Neuronal stem cell (in vitro differentiated cells): Measurements from ENCODE around the gene UTRN.

ENCODE experiments used
- DNase-seq: peaks from one replicate; pipeline ENCODE4 v3.0.0-alpha.2; 2013; ENCODE audit warnings: low spot score
- H2AFZ ChIP-seq: one replicate; pipeline ENCODE4 v1.6.1; 2013; ENCODE audit warnings: mild to moderate bottlenecking, low read length, inconsistent platforms
- H2AK5ac ChIP-seq: 2 replicates; pipeline ENCODE4 v1.6.1; 2013; ENCODE audit warnings: low read depth, mild to moderate bottlenecking, inconsistent platforms, low read length, moderate library complexity, mixed read lengths
- H2BK120ac ChIP-seq: 2 replicates; pipeline ENCODE4 v1.6.1; 2013; ENCODE audit warnings: low read depth, mild to moderate bottlenecking, inconsistent platforms, low read length, moderate library complexity, mixed read lengths
- H2BK12ac ChIP-seq: one replicate; pipeline ENCODE4 v1.6.1; 2013; ENCODE audit warnings: low read length, inconsistent platforms
- H2BK15ac ChIP-seq: 2 replicates; pipeline ENCODE4 v1.6.1; 2013; ENCODE audit warnings: mild to moderate bottlenecking, low read length, inconsistent platforms, mixed read lengths
- H2BK5ac ChIP-seq: one replicate; pipeline ENCODE4 v1.6.1; 2013; ENCODE audit warnings: inconsistent platforms, mild to moderate bottlenecking, low read length, moderate library complexity
- H3K14ac ChIP-seq: one replicate; pipeline ENCODE4 v1.6.1; 2013; ENCODE audit warnings: low read length, inconsistent platforms
- H3K18ac ChIP-seq: 2 replicates; pipeline ENCODE4 v1.6.1; 2013; ENCODE audit warnings: low read length, inconsistent platforms
- H3K23ac ChIP-seq: 2 replicates; pipeline ENCODE4 v1.6.1; 2013; ENCODE audit warnings: low read depth, mild to moderate bottlenecking, mixed read lengths, low read length, inconsistent platforms; ENCODE audit not compliant: poor library complexity
- H3K27ac ChIP-seq: replicated peaks from 3 replicates; pipeline ENCODE4 v1.5.1; 2013; ENCODE audit warnings: low read length, inconsistent platforms
- H3K27me3 ChIP-seq, 3 experiments: 2 replicates each; pipeline ENCODE4 v1.6.1; 2013; ENCODE audit warnings: low read length in 3 of 3, mild to moderate bottlenecking in 2 of 3, inconsistent platforms in 1 of 3, low read depth in 1 of 3, mixed read lengths in 1 of 3, moderate library complexity in 1 of 3; ENCODE audit not compliant: control insufficient read depth in 3 of 3, insufficient read depth in 3 of 3
- H3K36me3 ChIP-seq, 2 donors: replicated peaks in 1 of 2; 2 replicates each; pipeline ENCODE4 v1.6.1; 2013; ENCODE audit warnings: low read length in 2 of 2; ENCODE audit not compliant: control insufficient read depth in 2 of 2, insufficient read depth in 2 of 2
- H3K4ac ChIP-seq: 2 replicates; pipeline ENCODE4 v1.6.1; 2013; ENCODE audit warnings: inconsistent platforms, mild to moderate bottlenecking, low read length, moderate library complexity
- H3K4me1 ChIP-seq, 2 donors: 1 replicate in 1 of 2; 2 replicates in 1 of 2; pipeline ENCODE4 v1.6.1; 2013; ENCODE audit warnings: low read length in 2 of 2, low read depth in 1 of 2; ENCODE audit not compliant: control insufficient read depth in 2 of 2, insufficient read depth in 1 of 2
- H3K4me2 ChIP-seq: one replicate; pipeline ENCODE4 v1.6.1; 2013; ENCODE audit warnings: mild to moderate bottlenecking, low read length, inconsistent platforms; ENCODE audit not compliant: insufficient read depth, poor library complexity, severe bottlenecking
- H3K4me3 ChIP-seq, 2 donors: 2 replicates each; pipeline ENCODE4 v1.5.1; 2013; ENCODE audit warnings: low read length in 2 of 2, mild to moderate bottlenecking in 2 of 2, inconsistent platforms in 1 of 2, moderate library complexity in 1 of 2
- H3K79me1 ChIP-seq: one replicate; pipeline ENCODE4 v1.6.1; 2013; ENCODE audit warnings: low read depth, mild to moderate bottlenecking, inconsistent platforms, low read length, moderate library complexity
- H3K9ac ChIP-seq: one replicate; pipeline ENCODE4 v1.6.1; 2013; ENCODE audit warnings: mild to moderate bottlenecking, low read depth, low read length, inconsistent platforms; ENCODE audit not compliant: poor library complexity
- H3K9me3 ChIP-seq, 2 donors: replicated peaks in 1 of 2; 2 replicates each; pipeline versions ENCODE3 to v1.6.1; 2013; ENCODE audit warnings: low read length in 2 of 2, mild to moderate bottlenecking in 2 of 2, inconsistent platforms in 1 of 2, low read depth in 1 of 2, mixed read lengths in 1 of 2, moderate library complexity in 1 of 2; ENCODE audit not compliant: control insufficient read depth in 2 of 2, insufficient read depth in 1 of 2
- H4K8ac ChIP-seq: one replicate; pipeline ENCODE4 v1.6.1; 2013; ENCODE audit warnings: low read depth, mild to moderate bottlenecking, inconsistent platforms, low read length, moderate library complexity
- H4K91ac ChIP-seq: one replicate; pipeline ENCODE4 v1.6.1; 2013; ENCODE audit warnings: low read length, low read depth, mild to moderate bottlenecking, inconsistent platforms; ENCODE audit not compliant: poor library complexity
- whole genome bisulfite sequencing, 2 donors: extraction: QIAGEN DNeasy Blood & Tissue Kit; methylation state at CpG; one replicate each; pipeline ENCODE4 v1.1.7; 2013; ENCODE audit warnings: missing lambda C conversion rate in 2 of 2, mixed read lengths in 1 of 2; ENCODE audit not compliant: insufficient read length in 2 of 2, insufficient replicate concordance in 1 of 2; ENCODE audit errors: extremely low coverage in 2 of 2; 5-methylcytosine and 5-hydroxymethylcytosine counted together

The UTRN gene

GRCh38 chr6:144248476-144249301 lies 36.4 kb upstream of the UTRN start:
- Histone ChIP-seq H2BK120ac (no peak overlapping the region), H2BK5ac (no peak overlapping the region), H3K4ac (no peak overlapping the region), H4K8ac (no peak overlapping the region), H3K4me2 (no peak overlapping the region), H3K4me3 (no peak overlapping the region), H4K91ac (no peak overlapping the region), H3K4me1 (no peaks in the 10 kb centered on the region), H2AK5ac (no peak overlapping the region), H3K79me1 (no peaks in the 10 kb centered on the region), H3K36me3 (peaks cover 0 to 2% of the 10 kb centered on the region in 2 donors), H3K14ac (no peak overlapping the region), H3K18ac (no peak overlapping the region), H3K27ac (no peak overlapping the region), H2AFZ (peak overlapping the region; percentile 20), H2BK15ac (no peak overlapping the region), H2BK12ac (no peak overlapping the region), H3K9ac (no peak overlapping the region), H3K27me3 (no peaks in the 10 kb centered on the region), H3K9me3 (peaks cover 11 to 12% of the 10 kb centered on the region in 2 donors), H3K23ac (no peak overlapping the region)
- no peak for DNase-seq
- no CpG with 5 or more reads among the region's 3 CpGs for WGBS, 2 donors

GRCh38 chr6:144250276-144250675 lies 34.9 kb upstream of the UTRN start:
- no peak overlapping the region for H2BK120ac ChIP-seq
- H4K8ac ChIP-seq: no peak overlapping the region
- no peak overlapping the region for H3K9ac ChIP-seq
- H3K27me3 ChIP-seq: no peaks in the 10 kb centered on the region
- no peak overlapping the region for H3K4me2 ChIP-seq
- no peaks in the 10 kb centered on the region for H3K79me1 ChIP-seq
- no peak overlapping the region for H2AFZ ChIP-seq
- peaks cover 5 to 8% of the 10 kb centered on the region in 2 donors for H3K9me3 ChIP-seq
- no CpG with 5 or more reads among the region's 3 CpGs for WGBS, 2 donors
- no peak overlapping the region for H3K23ac ChIP-seq
- no peak overlapping the region for H2BK12ac ChIP-seq
- no peak overlapping the region for H3K27ac ChIP-seq
- no peak overlapping the region for H3K4me3 ChIP-seq
- no peaks in the 10 kb centered on the region for H3K4me1 ChIP-seq
- peaks cover 0 to 2% of the 10 kb centered on the region in 2 donors for H3K36me3 ChIP-seq
- H3K4ac ChIP-seq: no peak overlapping the region
- H2BK5ac ChIP-seq: no peak overlapping the region
- H3K18ac ChIP-seq: no peak overlapping the region
- no peak overlapping the region for H2BK15ac ChIP-seq
- H2AK5ac ChIP-seq: no peak overlapping the region
- H4K91ac ChIP-seq: no peak overlapping the region
- DNase-seq: no peak
- H3K14ac ChIP-seq: no peak overlapping the region

- Histone ChIP-seq H3K36me3 (no peaks in the 10 kb centered on the region), H2BK12ac (no peak overlapping the region), H3K79me1 (no peaks in the 10 kb centered on the region), H4K91ac (no peak overlapping the region), H3K4me2 (no peak overlapping the region), H2AFZ (no peak overlapping the region), H3K27me3 (no peaks in the 10 kb centered on the region), H3K4me3 (no peak overlapping the region), H2BK5ac (no peak overlapping the region), H3K9ac (no peak overlapping the region), H4K8ac (no peak overlapping the region), H2BK120ac (no peak overlapping the region), H3K4ac (no peak overlapping the region), H3K23ac (no peak overlapping the region), H3K27ac (no peak overlapping the region), H2BK15ac (no peak overlapping the region), H2AK5ac (no peak overlapping the region), H3K9me3 (peaks cover 0 to 5% of the 10 kb centered on the region in 2 donors), H3K18ac (no peak overlapping the region), H3K4me1 (no peaks in the 10 kb centered on the region), H3K14ac (no peak overlapping the region)
- no peak for DNase-seq
Measured at GRCh38 chr6:144252259-144252658, 32.9 kb upstream of the UTRN start.

- no peak overlapping the region for H2BK120ac ChIP-seq
- H3K4me2 ChIP-seq: no peak overlapping the region
- H3K4me3 ChIP-seq: no peak overlapping the region
- no peak overlapping the region for H3K23ac ChIP-seq
- no peak overlapping the region for H4K8ac ChIP-seq
- no peaks in the 10 kb centered on the region for H3K36me3 ChIP-seq
- no peak overlapping the region for H2AFZ ChIP-seq
- H2AK5ac ChIP-seq: no peak overlapping the region
- H3K14ac ChIP-seq: no peak overlapping the region
- no CpG with 5 or more reads among the region's 2 CpGs for WGBS, 2 donors
- no peak overlapping the region for H3K9ac ChIP-seq
- peaks cover 6 to 12% of the 10 kb centered on the region in 2 donors for H3K4me1 ChIP-seq
- H2BK12ac ChIP-seq: no peak overlapping the region
- H2BK5ac ChIP-seq: no peak overlapping the region
- no peak overlapping the region for H3K4ac ChIP-seq
- no peaks in the 10 kb centered on the region for H3K79me1 ChIP-seq
- no peak overlapping the region for H3K27ac ChIP-seq
- no peak overlapping the region for H3K18ac ChIP-seq
- H3K27me3 ChIP-seq: no peaks in the 10 kb centered on the region
- H4K91ac ChIP-seq: no peak overlapping the region
- H2BK15ac ChIP-seq: no peak overlapping the region
- peaks cover 3 to 8% of the 10 kb centered on the region in 2 donors for H3K9me3 ChIP-seq
- DNase-seq: no peak
Measured at GRCh38 chr6:144259986-144260385, 25.1 kb upstream of the UTRN start.
